ENCODE data around the gene HSBP1L1. TPM values are rescaled to one million over a fixed set of nuclear protein-coding genes. Genes with fewer than 3 reads are reported as not detected.
"Not testable (repeated sequence)": the region's sequence is repeated elsewhere in the genome, so short reads cannot be mapped to it uniquely, and the experiment has no call there.

HSBP1L1 gene
- polyA plus RNA-seq, 4 donors = 11.9 to 65.2 (median 38.6) TPM

DNA sequence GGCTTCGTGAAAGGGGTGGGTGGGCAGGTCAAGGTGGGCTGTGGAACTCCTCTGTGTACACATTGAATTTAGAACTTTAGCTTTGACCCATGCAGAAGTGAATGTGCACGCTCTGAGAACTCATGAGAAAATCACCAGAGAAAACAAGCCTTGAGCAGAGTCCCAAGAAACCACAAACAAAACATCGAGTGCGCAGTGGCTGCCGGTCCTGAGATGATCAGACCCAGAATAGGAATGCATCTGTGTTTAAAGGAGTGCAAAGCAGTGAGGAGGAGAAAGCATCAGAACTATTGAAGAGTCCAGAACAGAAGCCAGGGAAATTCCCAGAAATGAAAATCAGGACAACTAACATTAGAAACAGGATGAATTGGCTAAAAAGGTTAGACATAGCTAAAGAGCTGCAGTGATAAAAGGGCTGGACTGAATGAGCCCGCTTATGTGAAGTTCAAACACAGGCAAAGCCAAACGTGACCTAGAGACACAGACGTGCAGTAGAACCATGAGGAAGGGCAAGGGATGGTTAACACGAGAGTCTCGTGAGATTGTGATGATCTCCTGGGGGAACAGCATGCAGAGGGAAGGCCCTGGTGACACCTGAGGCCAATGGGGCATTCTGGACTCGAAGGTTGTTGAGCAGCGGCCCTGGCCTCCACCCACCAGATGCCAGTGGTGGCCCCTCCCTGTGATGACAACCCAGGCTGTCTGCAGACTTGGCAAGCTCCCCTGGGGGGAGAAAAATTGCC is 40.3 kb downstream of the HSBP1L1 start:
- 83 to 86% (median 84%) methylated on average over 12 of the region's 12 CpGs for WGBS, 3 donors
- Histone ChIP-seq H3K27me3 (ENCODE audit: control insufficient read depth in 3 of 3, insufficient read depth in 3 of 3, low read length in 3 of 3) (no peaks in the 10 kb centered on the region), H3K4me1 (ENCODE audit: control insufficient read depth in 3 of 3, insufficient read depth in 2 of 3, low read depth in 1 of 3, low read length in 2 of 3) (no peaks in the 10 kb centered on the region), H3K27ac (ENCODE audit: low read depth in 1 of 3, low read length in 2 of 3) (no peak overlapping the region), H3K4me3 (ENCODE audit: low read depth in 1 of 3, low read length in 3 of 3) (no peak overlapping the region), H3K36me3 (ENCODE audit: control insufficient read depth in 3 of 3, insufficient read depth in 2 of 3, low read depth in 1 of 3, low read length in 3 of 3) (no peaks in the 10 kb centered on the region), H3K9me3 (ENCODE audit: control insufficient read depth in 2 of 2, insufficient read depth in 1 of 2, low read depth in 1 of 2, low read length in 1 of 2) (peaks cover 2 to 42% of the 10 kb centered on the region in 2 donors)
- FAIRE-seq = no peak
- DNase-seq = no peak

DNA sequence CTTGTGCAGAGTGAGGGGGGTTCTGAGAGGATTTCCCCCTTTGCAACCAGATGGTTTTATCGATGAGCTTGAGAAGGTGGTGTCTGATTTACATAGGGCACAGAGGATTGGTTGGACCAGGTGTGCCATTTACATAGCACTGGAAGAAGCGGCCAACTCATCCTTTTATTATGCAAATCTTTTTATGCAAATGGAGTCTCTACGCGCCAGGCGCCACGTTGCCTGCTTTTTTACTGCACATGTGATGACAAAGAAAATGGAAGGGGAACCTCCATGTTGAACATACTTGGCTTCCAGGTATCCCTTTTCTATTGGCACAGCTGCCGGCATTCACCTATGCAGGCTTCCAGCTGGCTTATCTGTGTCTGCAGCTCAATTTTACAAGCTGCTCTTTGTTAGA is 42.3 kb downstream of the HSBP1L1 start:
- peaks cover 0 to 45% of the 10 kb centered on the region in 2 donors for H3K9me3 ChIP-seq (ENCODE audit: control insufficient read depth in 2 of 2, insufficient read depth in 1 of 2, low read depth in 1 of 2, low read length in 1 of 2)
- no peaks in the 10 kb centered on the region for H3K4me1 ChIP-seq (ENCODE audit: control insufficient read depth in 3 of 3, insufficient read depth in 2 of 3, low read depth in 1 of 3, low read length in 2 of 3)
- H3K36me3 ChIP-seq (ENCODE audit: control insufficient read depth in 3 of 3, insufficient read depth in 2 of 3, low read depth in 1 of 3, low read length in 3 of 3) = no peaks in the 10 kb centered on the region
- DNase-seq (no peak), FAIRE-seq (no peak)
- H3K27me3 ChIP-seq (ENCODE audit: control insufficient read depth in 3 of 3, insufficient read depth in 3 of 3, low read length in 3 of 3) = no peaks in the 10 kb centered on the region
- H3K4me3 ChIP-seq (ENCODE audit: low read depth in 1 of 3, low read length in 3 of 3) = no peak overlapping the region
- WGBS, 3 donors = 75 to 82% (median 81%) methylated on average over 7 of the region's 7 CpGs
- no peak overlapping the region for H3K27ac ChIP-seq (ENCODE audit: low read depth in 1 of 3, low read length in 2 of 3)

DNA sequence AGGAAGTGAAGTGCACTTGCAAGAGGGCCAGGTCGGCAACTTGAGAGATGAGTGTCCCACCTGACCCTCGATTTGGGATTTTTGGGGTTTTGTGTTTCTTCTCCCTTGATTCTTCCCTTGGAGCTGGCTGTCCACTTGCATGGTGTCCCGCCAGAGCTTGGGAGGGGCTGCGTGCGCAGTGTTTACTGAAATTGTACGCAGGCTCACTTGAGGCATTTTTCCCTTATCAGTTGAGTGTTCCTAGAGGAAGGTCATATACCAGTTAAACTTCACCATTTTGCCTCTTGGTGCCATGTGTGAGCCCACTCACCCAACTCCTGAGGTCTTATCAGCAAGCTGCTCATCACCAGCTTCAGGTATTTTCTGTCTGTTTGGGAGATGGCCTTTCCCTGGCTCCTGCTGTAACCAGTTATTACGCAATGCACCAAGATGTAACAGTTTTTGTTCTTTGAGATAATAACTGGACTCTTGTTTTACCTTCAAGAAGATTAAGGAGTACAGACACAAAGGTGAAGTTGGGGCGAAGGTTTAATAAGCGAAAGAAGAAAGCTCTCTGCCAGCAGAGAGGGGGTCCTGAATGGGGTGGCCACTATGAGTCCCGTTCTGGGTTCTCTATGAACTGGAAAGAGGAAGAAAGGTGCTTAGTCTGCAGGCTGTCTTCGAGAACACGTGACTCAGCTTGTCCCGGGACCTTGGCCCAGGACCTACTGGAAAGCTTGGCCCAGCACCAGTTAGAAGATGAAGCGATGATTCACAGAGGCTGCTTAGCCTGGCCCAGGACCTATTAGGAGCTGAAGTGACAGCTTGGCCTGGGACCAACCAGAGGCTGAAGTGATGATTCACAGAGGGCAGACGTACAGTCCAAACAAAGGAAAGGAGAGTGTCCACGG is 45.5 kb downstream of the HSBP1L1 start:
- WGBS, 3 donors = 90 to 92% (median 91%) methylated on average over 16 of the region's 16 CpGs
- peaks cover 0 to 62% of the 10 kb centered on the region in 2 donors for H3K9me3 ChIP-seq (ENCODE audit: control insufficient read depth in 2 of 2, insufficient read depth in 1 of 2, low read depth in 1 of 2, low read length in 1 of 2)
- no peaks in the 10 kb centered on the region for H3K4me1 ChIP-seq (ENCODE audit: control insufficient read depth in 3 of 3, insufficient read depth in 2 of 3, low read depth in 1 of 3, low read length in 2 of 3)
- FAIRE-seq (no peak), DNase-seq (no peak)
- H3K27me3 ChIP-seq (ENCODE audit: control insufficient read depth in 3 of 3, insufficient read depth in 3 of 3, low read length in 3 of 3) = no peaks in the 10 kb centered on the region
- H3K4me3 ChIP-seq (ENCODE audit: low read depth in 1 of 3, low read length in 3 of 3) = no peak overlapping the region
- no peaks in the 10 kb centered on the region for H3K36me3 ChIP-seq (ENCODE audit: control insufficient read depth in 3 of 3, insufficient read depth in 2 of 3, low read depth in 1 of 3, low read length in 3 of 3)
- H3K27ac ChIP-seq (ENCODE audit: low read depth in 1 of 3, low read length in 2 of 3) = no peak overlapping the region

DNA sequence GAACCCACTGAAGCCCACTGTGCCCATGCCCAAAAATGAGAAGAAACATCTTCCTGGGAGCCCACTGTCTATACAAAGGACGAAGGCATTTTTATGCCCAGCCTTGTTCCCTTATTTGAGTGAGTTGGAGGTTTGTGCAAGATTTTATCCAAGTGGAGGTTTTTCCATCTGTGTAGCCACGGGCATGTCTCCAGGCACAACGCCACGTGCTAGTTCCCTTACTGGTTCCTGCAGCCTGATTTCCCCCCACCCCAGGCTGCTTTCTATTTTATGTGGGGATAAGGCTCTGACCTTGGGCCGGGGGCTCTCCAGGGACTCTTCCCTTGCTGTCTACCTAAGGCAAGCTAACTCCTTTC is 46.1 kb downstream of the HSBP1L1 start:
- no peak overlapping the region for H3K27ac ChIP-seq (ENCODE audit: low read depth in 1 of 3, low read length in 2 of 3)
- no peak for FAIRE-seq
- H3K36me3 ChIP-seq (ENCODE audit: control insufficient read depth in 3 of 3, insufficient read depth in 2 of 3, low read depth in 1 of 3, low read length in 3 of 3) = no peaks in the 10 kb centered on the region
- no peaks in the 10 kb centered on the region for H3K4me1 ChIP-seq (ENCODE audit: control insufficient read depth in 3 of 3, insufficient read depth in 2 of 3, low read depth in 1 of 3, low read length in 2 of 3)
- no peak overlapping the region for H3K4me3 ChIP-seq (ENCODE audit: low read depth in 1 of 3, low read length in 3 of 3)
- DNase-seq = no peak
- 84 to 90% (median 88%) methylated on average over 5 of the region's 5 CpGs for WGBS, 3 donors
- H3K27me3 ChIP-seq (ENCODE audit: control insufficient read depth in 3 of 3, insufficient read depth in 3 of 3, low read length in 3 of 3) = no peaks in the 10 kb centered on the region
- peaks cover 0 to 64% of the 10 kb centered on the region in 2 donors for H3K9me3 ChIP-seq (ENCODE audit: control insufficient read depth in 2 of 2, insufficient read depth in 1 of 2, low read depth in 1 of 2, low read length in 1 of 2)

DNA sequence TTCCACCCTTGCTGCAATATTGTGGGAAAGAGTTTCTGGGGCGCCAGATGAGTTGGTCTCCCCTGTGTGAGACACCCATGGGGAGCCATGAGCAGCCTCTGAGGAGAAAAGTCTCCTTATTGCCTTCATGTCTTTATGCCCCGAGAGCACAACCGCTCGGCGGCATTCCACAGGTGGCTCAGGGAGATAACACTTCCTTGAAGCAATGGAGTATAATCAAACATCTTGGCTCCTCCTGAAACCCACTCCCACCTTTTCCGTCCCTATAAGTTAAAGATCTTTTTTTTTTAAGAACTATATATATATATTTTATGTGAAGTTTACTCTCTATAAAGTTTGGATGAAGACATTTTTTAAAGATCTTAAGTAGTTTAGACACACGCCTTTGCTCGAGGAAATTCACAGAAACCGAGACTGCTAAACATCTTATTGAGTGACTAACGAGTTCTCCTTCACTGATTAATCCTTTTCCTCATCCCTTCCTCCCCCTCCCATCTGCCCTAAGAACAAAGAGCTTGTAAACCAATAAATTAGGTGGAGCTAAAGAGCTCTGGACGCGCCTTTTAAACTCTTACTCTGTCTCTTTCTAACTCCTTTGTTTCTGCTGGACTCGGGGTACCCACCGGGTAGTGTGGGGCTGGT is 47.2 kb downstream of the HSBP1L1 start:
- H3K27ac ChIP-seq (ENCODE audit: low read depth in 1 of 3, low read length in 2 of 3); H3K27me3 ChIP-seq (ENCODE audit: control insufficient read depth in 3 of 3, insufficient read depth in 3 of 3, low read length in 3 of 3); H3K36me3 ChIP-seq (ENCODE audit: control insufficient read depth in 3 of 3, insufficient read depth in 2 of 3, low read depth in 1 of 3, low read length in 3 of 3); H3K4me3 ChIP-seq (ENCODE audit: low read depth in 1 of 3, low read length in 3 of 3); DNase-seq; H3K4me1 ChIP-seq (ENCODE audit: control insufficient read depth in 3 of 3, insufficient read depth in 2 of 3, low read depth in 1 of 3, low read length in 2 of 3); FAIRE-seq: not testable (repeated sequence)
- 91 to 94% (median 93%) methylated on average over 14 of the region's 14 CpGs for WGBS, 3 donors
- H3K9me3 ChIP-seq (ENCODE audit: control insufficient read depth in 2 of 2, insufficient read depth in 1 of 2, low read depth in 1 of 2, low read length in 1 of 2) = peaks cover 0 to 59% of the 10 kb centered on the region in 2 donors

GRCh38 chr18:80012714-80013113 is 48.3 kb downstream of the HSBP1L1 start:
- H3K27ac ChIP-seq (ENCODE audit: low read depth in 1 of 3, low read length in 2 of 3) = no peak overlapping the region
- FAIRE-seq (no peak), DNase-seq (no peak)
- 97 to 98% (median 98%) methylated on average over 20 of the region's 20 CpGs for WGBS, 3 donors
- no peaks in the 10 kb centered on the region for H3K27me3 ChIP-seq (ENCODE audit: control insufficient read depth in 3 of 3, insufficient read depth in 3 of 3, low read length in 3 of 3)
- no peak overlapping the region for H3K4me3 ChIP-seq (ENCODE audit: low read depth in 1 of 3, low read length in 3 of 3)
- H3K9me3 ChIP-seq (ENCODE audit: control insufficient read depth in 2 of 2, insufficient read depth in 1 of 2, low read depth in 1 of 2, low read length in 1 of 2) = peaks cover 0 to 52% of the 10 kb centered on the region in 2 donors
- H3K36me3 ChIP-seq (ENCODE audit: control insufficient read depth in 3 of 3, insufficient read depth in 2 of 3, low read depth in 1 of 3, low read length in 3 of 3) = no peaks in the 10 kb centered on the region
- H3K4me1 ChIP-seq (ENCODE audit: control insufficient read depth in 3 of 3, insufficient read depth in 2 of 3, low read depth in 1 of 3, low read length in 2 of 3) = no peaks in the 10 kb centered on the region

Other genes with a start within 250 kb of the HSBP1L1 start
- under 1 TPM in 2 of 4 donors, not detected in 2; 0.10 to 0.30 TPM for gene KCNG2, start 166.7 kb upstream of the HSBP1L1 start, polyA plus RNA-seq
- 10 to 100 TPM; 15.0 to 30.3 (median 17.8) TPM for gene SLC66A2, start 13.0 kb upstream of the HSBP1L1 start, polyA plus RNA-seq
- 10 to 100 TPM; 73.4 to 74.5 (median 74.0) TPM for gene TXNL4A, start 23.9 kb downstream of the HSBP1L1 start, polyA plus RNA-seq
- gene RBFA, start 69.8 kb downstream of the HSBP1L1 start, polyA plus RNA-seq = 10 to 100 TPM in 3 of 4 donors, 1 to 10 TPM in 1; 8.1 to 30.4 (median 23.4) TPM
- gene ADNP2, start 144.6 kb downstream of the HSBP1L1 start, polyA plus RNA-seq = 10 to 100 TPM in 1 of 4 donors, 1 to 10 TPM in 3; 6.5 to 15.8 (median 7.8) TPM